WTC11 (cell line): ENCODE results near the gene MYRF. TPM values are rescaled to one million over a fixed set of nuclear protein-coding genes. Genes with fewer than 3 reads are reported as not detected.

Experiments used
- ATAC-seq: fragments of 200-7000 bp; cut with Tn5 transposase; 2 replicates; pipeline ENCODE4 v1.10.0; 2021; ENCODE audit warnings: mild to moderate bottlenecking, moderate library complexity
- CTCF ChIA-PET: fragments of 300-600 bp; sonication (Branson Sonifier 250); formaldehyde crosslinking; loops from one replicate; lab custom pipeline; 2021; ENCODE audit warnings: antibody characterized with exemption; lab: Charles Lee
- POLR2A ChIA-PET: fragments of 350-600 bp; sonication (Branson Sonifier 250); formaldehyde crosslinking; loops from one replicate; lab custom pipeline; 2021; ENCODE audit warnings: antibody characterized with exemption; lab: Charles Lee
- DNase-seq: peaks from one replicate; pipeline ENCODE4 v3.0.0; 2021; ENCODE audit warnings: low spot score
- H3K27ac Mint-ChIP-seq: 2 replicates; pipeline ENCODE4 v1.8.0; 2021; ENCODE audit warnings: mixed read lengths
- H3K27me3 Mint-ChIP-seq: 2 replicates; pipeline ENCODE4 v1.8.0; 2021; ENCODE audit warnings: low read depth, mild to moderate bottlenecking, moderate library complexity, mixed read lengths
- H3K36me3 Mint-ChIP-seq: 2 replicates; pipeline ENCODE4 v1.8.0; 2021; ENCODE audit warnings: mixed read lengths
- H3K4me1 Mint-ChIP-seq: 2 replicates; pipeline ENCODE4 v1.8.0; 2022; ENCODE audit warnings: mixed read lengths
- H3K4me3 Mint-ChIP-seq: 2 replicates; pipeline ENCODE4 v1.8.0; 2021; ENCODE audit warnings: mild to moderate bottlenecking, moderate library complexity, mixed read lengths
- H3K9me3 Mint-ChIP-seq: 2 replicates; pipeline ENCODE4 v1.8.0; 2021; ENCODE audit warnings: mixed read lengths
- ATF1 ChIP-seq: sonication (generic); formaldehyde crosslinking; IDR thresholded peaks from 2 replicates; pipeline ENCODE4 v1.8.1; 2023; ENCODE audit warnings: mild to moderate bottlenecking, moderate library complexity, missing genetic modification reagents
- CREB1 ChIP-seq: sonication (generic); formaldehyde crosslinking; IDR thresholded peaks from 2 replicates; pipeline ENCODE4 v1.8.0; 2023; ENCODE audit warnings: mild to moderate bottlenecking, missing genetic modification reagents
- ESRRA ChIP-seq: sonication (generic); formaldehyde crosslinking; IDR thresholded peaks from 2 replicates; pipeline ENCODE4 v1.8.1; 2022; ENCODE audit warnings: mild to moderate bottlenecking, missing genetic modification reagents, borderline replicate concordance
- FOXJ3 ChIP-seq: sonication (generic); formaldehyde crosslinking; IDR thresholded peaks from 2 replicates; pipeline ENCODE4 v1.9.0; 2021; ENCODE audit warnings: missing genetic modification reagents, mild to moderate bottlenecking, borderline replicate concordance
- HMGA2 ChIP-seq: fragments of 250-450 bp; sonication (Bioruptor Pico); IDR thresholded peaks from 2 replicates; pipeline ENCODE4 v1.4.0; 2021; ENCODE audit warnings: mild to moderate bottlenecking, moderate library complexity
- ZBTB21 ChIP-seq: sonication (generic); formaldehyde crosslinking; IDR thresholded peaks from 2 replicates; pipeline ENCODE4 v1.8.1; 2023; ENCODE audit warnings: mild to moderate bottlenecking, missing genetic modification reagents, borderline replicate concordance
- ZNF263 ChIP-seq: sonication (generic); formaldehyde crosslinking; IDR thresholded peaks from 2 replicates; pipeline ENCODE4 v1.8.1; 2022; ENCODE audit warnings: low read depth, mild to moderate bottlenecking, moderate library complexity, missing genetic modification reagents
- total RNA-seq: library from RNA; stranded (reverse); gene quantifications from 3 replicates; pipeline ENCODE4 v1.2.3, GENCODE V29; 2021
- TF ChIP-seq, protein P1 (sequence below): sonication (generic); formaldehyde crosslinking; IDR thresholded peaks from 2 replicates; pipeline ENCODE4 v1.8.1; 2023; ENCODE audit warnings: mild to moderate bottlenecking, missing genetic modification reagents
- TF ChIP-seq, protein P2 (sequence below): fragments of 250-450 bp; sonication (Bioruptor Pico); IDR thresholded peaks from 2 replicates; pipeline ENCODE4 v1.9.0; 2021; ENCODE audit warnings: mild to moderate bottlenecking
- TF ChIP-seq, protein P3 (sequence below): sonication (generic); formaldehyde crosslinking; IDR thresholded peaks from 2 replicates; pipeline ENCODE4 v1.8.1; 2023; ENCODE audit warnings: mild to moderate bottlenecking, moderate library complexity, missing genetic modification reagents
- TF ChIP-seq, protein P4 (sequence below): sonication (generic); formaldehyde crosslinking; IDR thresholded peaks from 2 replicates; pipeline ENCODE4 v1.8.1; 2023; ENCODE audit warnings: mild to moderate bottlenecking, missing genetic modification reagents, moderate library complexity
- TF ChIP-seq, protein P5 (sequence below): sonication (generic); formaldehyde crosslinking; conservative IDR thresholded peaks from 2 replicates; pipeline ENCODE4 v1.8.1; 2023; ENCODE audit warnings: mild to moderate bottlenecking, low read depth, missing genetic modification reagents, moderate library complexity
- TF ChIP-seq, protein P6 (sequence below): sonication (generic); formaldehyde crosslinking; IDR thresholded peaks from 2 replicates; pipeline ENCODE4 v1.8.0; 2023; ENCODE audit warnings: mild to moderate bottlenecking, missing genetic modification reagents
- TF ChIP-seq, protein P7 (sequence below): sonication (generic); formaldehyde crosslinking; IDR thresholded peaks from 2 replicates; pipeline ENCODE4 v1.8.0; 2022; ENCODE audit warnings: mild to moderate bottlenecking, missing genetic modification reagents
- TF ChIP-seq, protein P8 (sequence below): fragments of 250-450 bp; sonication (Bioruptor Pico); IDR thresholded peaks from 2 replicates; pipeline ENCODE4 v1.9.0; 2021; ENCODE audit warnings: moderate library complexity, mild to moderate bottlenecking, inconsistent platforms, borderline replicate concordance

Gene MYRF
- total RNA-seq, 1 experiment from 2014 or later, result 5.9 TPM

DNA sequence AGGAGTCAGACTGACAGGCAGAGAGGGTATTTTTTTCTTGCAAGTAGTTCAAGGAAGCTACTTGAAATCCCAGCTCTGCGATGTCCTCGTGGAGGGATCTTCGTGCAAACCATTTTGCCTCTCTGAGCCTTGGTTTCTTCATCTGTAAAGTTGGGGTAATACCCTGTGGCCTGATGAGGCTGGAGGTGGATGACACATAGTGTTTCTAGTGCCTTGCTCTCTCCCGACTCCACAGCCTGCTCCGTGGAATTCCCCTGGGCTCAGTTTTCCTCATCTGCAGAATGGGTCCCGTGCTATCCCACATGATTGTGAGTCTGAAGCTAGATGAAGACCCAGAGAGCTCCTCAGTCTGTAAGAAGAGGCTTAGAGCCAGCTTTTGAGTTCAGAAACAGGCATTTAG is 39.6 kb upstream of the MYRF start (continued):
- TF ChIP-seq ESRRA (CRISPR knock-in tag) (no peak), HMGA2 (CRISPR knock-in tag) (no peak)

DNA sequence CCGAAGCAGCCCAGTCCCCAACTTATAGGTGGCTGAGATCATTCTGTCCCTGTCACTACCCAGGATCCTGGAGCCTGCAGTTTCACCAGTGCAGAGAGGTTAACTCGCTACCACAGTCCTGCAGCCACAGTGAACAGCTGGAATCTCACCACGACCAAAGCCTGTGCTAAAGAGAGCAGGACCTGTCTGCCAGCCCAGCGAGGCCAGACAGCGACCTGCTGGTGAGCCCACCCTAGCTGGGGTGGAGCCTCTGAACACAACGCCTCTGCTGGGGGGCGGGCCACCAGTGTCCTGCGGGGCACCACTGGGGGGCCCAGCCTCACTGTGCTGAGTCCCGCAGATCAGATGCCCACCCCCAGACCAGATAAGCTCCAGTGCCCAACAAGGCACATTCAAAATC is 39.0 kb upstream of the MYRF start:
- POLR2A ChIA-PET, result no interaction called here
- no peak overlapping the region for H3K4me3 Mint-ChIP-seq

DNA sequence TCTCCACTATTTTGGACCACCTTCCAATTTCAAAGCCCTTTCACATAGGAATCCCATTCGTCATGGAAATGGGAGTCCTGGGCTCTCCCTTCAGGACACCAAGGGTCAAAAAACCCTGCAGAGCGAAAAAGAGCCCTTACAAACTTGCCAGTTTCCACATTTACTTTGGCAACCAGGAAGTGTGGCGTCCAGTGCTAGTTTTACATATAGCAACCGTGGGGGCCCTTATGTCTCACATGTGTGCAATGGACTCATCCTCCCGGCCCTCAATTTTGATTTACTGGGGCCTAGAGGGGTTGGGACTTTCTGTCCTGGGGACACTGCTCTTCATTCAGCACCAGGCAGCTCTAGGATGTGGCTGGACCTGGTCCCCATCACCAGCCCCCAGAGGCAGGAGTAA is 38.5 kb upstream of the MYRF start:
- Mint-ChIP-seq H3K4me3 (no peak overlapping the region), H3K27ac (no peak overlapping the region; the same call in 1 of the 2 replicates), H3K36me3 (no peaks in the 10 kb centered on the region), H3K9me3 (no peaks in the 10 kb centered on the region), H3K27me3 (peaks cover 3% of the 10 kb centered on the region; the same call in 1 of the 2 replicates), H3K4me1 (peaks cover 41% of the 10 kb centered on the region)
- ATAC-seq, result no peak
- ChIA-PET CTCF (interaction anchor here (0.6 to 3.5 kb wide), 3 partner anchors 19 to 74 kb away, joined by 3 to 10 read pairs (median 7); no protein-coding TSS in a partner anchor), POLR2A (no interaction called here)
- no peak for DNase-seq
- TF ChIP-seq, protein P1, sequence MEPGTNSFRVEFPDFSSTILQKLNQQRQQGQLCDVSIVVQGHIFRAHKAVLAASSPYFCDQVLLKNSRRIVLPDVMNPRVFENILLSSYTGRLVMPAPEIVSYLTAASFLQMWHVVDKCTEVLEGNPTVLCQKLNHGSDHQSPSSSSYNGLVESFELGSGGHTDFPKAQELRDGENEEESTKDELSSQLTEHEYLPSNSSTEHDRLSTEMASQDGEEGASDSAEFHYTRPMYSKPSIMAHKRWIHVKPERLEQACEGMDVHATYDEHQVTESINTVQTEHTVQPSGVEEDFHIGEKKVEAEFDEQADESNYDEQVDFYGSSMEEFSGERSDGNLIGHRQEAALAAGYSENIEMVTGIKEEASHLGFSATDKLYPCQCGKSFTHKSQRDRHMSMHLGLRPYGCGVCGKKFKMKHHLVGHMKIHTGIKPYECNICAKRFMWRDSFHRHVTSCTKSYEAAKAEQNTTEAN (CRISPR knock-in tag), result no peak
- TF ChIP-seq, protein P2, sequence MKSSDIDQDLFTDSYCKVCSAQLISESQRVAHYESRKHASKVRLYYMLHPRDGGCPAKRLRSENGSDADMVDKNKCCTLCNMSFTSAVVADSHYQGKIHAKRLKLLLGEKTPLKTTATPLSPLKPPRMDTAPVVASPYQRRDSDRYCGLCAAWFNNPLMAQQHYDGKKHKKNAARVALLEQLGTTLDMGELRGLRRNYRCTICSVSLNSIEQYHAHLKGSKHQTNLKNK, result no peak
- TF ChIP-seq ATF1 (CRISPR knock-in tag) (no peak), ZBTB21 (no peak), CREB1 (CRISPR knock-in tag) (no peak)
- TF ChIP-seq, protein P3, sequence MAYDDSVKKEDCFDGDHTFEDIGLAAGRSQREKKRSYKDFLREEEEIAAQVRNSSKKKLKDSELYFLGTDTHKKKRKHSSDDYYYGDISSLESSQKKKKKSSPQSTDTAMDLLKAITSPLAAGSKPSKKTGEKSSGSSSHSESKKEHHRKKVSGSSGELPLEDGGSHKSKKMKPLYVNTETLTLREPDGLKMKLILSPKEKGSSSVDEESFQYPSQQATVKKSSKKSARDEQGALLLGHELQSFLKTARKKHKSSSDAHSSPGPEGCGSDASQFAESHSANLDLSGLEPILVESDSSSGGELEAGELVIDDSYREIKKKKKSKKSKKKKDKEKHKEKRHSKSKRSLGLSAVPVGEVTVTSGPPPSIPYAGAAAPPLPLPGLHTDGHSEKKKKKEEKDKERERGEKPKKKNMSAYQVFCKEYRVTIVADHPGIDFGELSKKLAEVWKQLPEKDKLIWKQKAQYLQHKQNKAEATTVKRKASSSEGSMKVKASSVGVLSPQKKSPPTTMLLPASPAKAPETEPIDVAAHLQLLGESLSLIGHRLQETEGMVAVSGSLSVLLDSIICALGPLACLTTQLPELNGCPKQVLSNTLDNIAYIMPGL, result no peak
- TF ChIP-seq, protein P4, sequence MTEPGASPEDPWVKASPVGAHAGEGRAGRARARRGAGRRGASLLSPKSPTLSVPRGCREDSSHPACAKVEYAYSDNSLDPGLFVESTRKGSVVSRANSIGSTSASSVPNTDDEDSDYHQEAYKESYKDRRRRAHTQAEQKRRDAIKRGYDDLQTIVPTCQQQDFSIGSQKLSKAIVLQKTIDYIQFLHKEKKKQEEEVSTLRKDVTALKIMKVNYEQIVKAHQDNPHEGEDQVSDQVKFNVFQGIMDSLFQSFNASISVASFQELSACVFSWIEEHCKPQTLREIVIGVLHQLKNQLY (CRISPR knock-in tag), result no peak
- TF ChIP-seq, protein P5, sequence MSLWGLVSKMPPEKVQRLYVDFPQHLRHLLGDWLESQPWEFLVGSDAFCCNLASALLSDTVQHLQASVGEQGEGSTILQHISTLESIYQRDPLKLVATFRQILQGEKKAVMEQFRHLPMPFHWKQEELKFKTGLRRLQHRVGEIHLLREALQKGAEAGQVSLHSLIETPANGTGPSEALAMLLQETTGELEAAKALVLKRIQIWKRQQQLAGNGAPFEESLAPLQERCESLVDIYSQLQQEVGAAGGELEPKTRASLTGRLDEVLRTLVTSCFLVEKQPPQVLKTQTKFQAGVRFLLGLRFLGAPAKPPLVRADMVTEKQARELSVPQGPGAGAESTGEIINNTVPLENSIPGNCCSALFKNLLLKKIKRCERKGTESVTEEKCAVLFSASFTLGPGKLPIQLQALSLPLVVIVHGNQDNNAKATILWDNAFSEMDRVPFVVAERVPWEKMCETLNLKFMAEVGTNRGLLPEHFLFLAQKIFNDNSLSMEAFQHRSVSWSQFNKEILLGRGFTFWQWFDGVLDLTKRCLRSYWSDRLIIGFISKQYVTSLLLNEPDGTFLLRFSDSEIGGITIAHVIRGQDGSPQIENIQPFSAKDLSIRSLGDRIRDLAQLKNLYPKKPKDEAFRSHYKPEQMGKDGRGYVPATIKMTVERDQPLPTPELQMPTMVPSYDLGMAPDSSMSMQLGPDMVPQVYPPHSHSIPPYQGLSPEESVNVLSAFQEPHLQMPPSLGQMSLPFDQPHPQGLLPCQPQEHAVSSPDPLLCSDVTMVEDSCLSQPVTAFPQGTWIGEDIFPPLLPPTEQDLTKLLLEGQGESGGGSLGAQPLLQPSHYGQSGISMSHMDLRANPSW (CRISPR knock-in tag), result no peak

More for the DNA sequence above, 39.0 kb upstream of the MYRF start:
- TF ChIP-seq, protein P6, sequence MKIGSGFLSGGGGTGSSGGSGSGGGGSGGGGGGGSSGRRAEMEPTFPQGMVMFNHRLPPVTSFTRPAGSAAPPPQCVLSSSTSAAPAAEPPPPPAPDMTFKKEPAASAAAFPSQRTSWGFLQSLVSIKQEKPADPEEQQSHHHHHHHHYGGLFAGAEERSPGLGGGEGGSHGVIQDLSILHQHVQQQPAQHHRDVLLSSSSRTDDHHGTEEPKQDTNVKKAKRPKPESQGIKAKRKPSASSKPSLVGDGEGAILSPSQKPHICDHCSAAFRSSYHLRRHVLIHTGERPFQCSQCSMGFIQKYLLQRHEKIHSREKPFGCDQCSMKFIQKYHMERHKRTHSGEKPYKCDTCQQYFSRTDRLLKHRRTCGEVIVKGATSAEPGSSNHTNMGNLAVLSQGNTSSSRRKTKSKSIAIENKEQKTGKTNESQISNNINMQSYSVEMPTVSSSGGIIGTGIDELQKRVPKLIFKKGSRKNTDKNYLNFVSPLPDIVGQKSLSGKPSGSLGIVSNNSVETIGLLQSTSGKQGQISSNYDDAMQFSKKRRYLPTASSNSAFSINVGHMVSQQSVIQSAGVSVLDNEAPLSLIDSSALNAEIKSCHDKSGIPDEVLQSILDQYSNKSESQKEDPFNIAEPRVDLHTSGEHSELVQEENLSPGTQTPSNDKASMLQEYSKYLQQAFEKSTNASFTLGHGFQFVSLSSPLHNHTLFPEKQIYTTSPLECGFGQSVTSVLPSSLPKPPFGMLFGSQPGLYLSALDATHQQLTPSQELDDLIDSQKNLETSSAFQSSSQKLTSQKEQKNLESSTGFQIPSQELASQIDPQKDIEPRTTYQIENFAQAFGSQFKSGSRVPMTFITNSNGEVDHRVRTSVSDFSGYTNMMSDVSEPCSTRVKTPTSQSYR (CRISPR knock-in tag), result no peak
- TF ChIP-seq ZNF263, result no peak
- no peak for TF ChIP-seq FOXJ3
- TF ChIP-seq, protein P1 (CRISPR knock-in tag), result no peak
- TF ChIP-seq, protein P7, sequence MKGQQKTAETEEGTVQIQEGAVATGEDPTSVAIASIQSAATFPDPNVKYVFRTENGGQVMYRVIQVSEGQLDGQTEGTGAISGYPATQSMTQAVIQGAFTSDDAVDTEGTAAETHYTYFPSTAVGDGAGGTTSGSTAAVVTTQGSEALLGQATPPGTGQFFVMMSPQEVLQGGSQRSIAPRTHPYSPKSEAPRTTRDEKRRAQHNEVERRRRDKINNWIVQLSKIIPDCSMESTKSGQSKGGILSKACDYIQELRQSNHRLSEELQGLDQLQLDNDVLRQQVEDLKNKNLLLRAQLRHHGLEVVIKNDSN, result no peak
- TF ChIP-seq, protein P8, sequence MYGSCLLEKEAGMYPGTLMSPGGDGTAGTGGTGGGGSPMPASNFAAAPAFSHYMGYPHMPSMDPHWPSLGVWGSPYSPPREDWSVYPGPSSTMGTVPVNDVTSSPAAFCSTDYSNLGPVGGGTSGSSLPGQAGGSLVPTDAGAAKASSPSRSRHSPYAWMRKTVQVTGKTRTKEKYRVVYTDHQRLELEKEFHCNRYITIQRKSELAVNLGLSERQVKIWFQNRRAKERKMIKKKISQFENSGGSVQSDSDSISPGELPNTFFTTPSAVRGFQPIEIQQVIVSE, result no peak
- CTCF ChIA-PET, result interaction anchor here (0.9 to 3.5 kb wide), 4 partner anchors 19 to 34 kb away, joined by 3 to 10 read pairs (median 6); no protein-coding TSS in a partner anchor
- ATAC-seq, result no peak
- Mint-ChIP-seq H3K9me3 (no peaks in the 10 kb centered on the region), H3K27ac (no peak overlapping the region), H3K36me3 (no peaks in the 10 kb centered on the region), H3K4me1 (peaks cover 39% of the 10 kb centered on the region), H3K27me3 (peaks cover 3% of the 10 kb centered on the region; the same call in 1 of the 2 replicates)
- no peak for DNase-seq
